ENCODE results near the gene YAF2. TPM values are rescaled to one million over a fixed set of nuclear protein-coding genes. Genes with fewer than 3 reads are reported as not detected.
"Not testable (repeated sequence)": the region's sequence is repeated elsewhere in the genome, so short reads cannot be mapped to it uniquely, and the experiment has no call there.

Gene YAF2
- total RNA-seq, 2 experiments from 2014 or later: 39.5 to 40.5 TPM

DNA sequence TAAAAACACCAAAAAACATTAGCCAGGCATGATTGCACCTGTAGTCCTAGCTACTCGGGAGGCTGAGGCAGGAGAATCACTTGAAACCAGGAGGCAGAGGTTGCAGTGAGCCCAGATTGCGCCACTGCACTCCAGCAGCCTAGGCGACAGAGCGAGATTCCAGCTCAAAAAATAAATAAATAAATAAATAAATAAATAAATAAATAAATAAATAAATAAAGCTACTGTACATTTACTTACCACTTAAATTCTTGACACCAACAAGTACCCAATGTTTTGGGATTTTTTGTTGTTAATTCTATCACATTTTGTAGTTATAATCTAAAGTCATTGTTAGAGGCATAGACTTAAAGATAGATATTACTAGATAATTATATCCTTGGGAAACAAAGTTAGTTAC is 22.3 kb downstream of the YAF2 start:
- H3K9me3 Mint-ChIP-seq, POLR2A ChIA-PET: not testable (repeated sequence)
- CTCF ChIA-PET: interaction anchor here (1.1 kb wide), 1 partner anchor 156 kb away, joined by 3 read pairs; no protein-coding TSS in a partner anchor

GRCh38 chr12:42213954-42214426 is 24.1 kb downstream of the YAF2 start:
- Mint-ChIP-seq H3K4me3 (no peak overlapping the region), H3K36me3 (peaks cover 5% of the 10 kb centered on the region)
- CTCF ChIA-PET: interaction anchor here (0.6 kb wide), 2 partner anchors 22 to 108 kb away, joined by 3 read pairs; no protein-coding TSS in a partner anchor

More for the DNA sequence above, 22.3 kb downstream of the YAF2 start:
- H3K27ac Mint-ChIP-seq, H3K36me3 Mint-ChIP-seq, H3K27me3 Mint-ChIP-seq, DNase-seq, H3K4me3 Mint-ChIP-seq: not testable (repeated sequence)
- intact Hi-C loops (cut with micrococcal nuclease): loop anchor here (5.0 kb wide), 1 partner anchor 68 kb away; no protein-coding TSS in a partner anchor
- peaks cover 24% of the 10 kb centered on the region for H3K4me1 Mint-ChIP-seq (ENCODE audit: low read depth)

DNA sequence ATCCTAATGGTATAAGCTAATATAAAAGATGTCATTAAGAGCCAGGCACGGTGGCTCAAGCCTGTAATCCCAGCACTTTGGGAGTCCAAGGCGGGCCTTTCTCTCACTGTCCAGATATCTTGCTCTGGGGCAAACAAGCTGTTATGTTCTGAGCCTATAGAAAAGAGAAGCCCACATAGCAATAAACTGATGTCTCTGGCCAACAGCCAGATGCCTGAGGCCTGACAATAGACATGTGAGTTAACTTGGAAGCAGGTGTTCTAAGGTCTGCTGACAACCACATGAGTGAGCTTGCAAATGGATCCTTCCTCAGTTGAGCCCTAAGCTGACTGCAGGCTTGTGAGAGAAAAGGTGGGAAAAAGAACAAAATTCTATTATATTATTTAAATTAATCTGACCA is 25.0 kb downstream of the YAF2 start:
- intact Hi-C loops (cut with micrococcal nuclease): no loop called here
- no peak overlapping the region for H3K4me3 Mint-ChIP-seq
- H3K4me1 Mint-ChIP-seq (ENCODE audit: low read depth): peaks cover 14% of the 10 kb centered on the region
- ChIA-PET POLR2A (no interaction called here), CTCF (no interaction called here)
- H3K36me3 Mint-ChIP-seq: peaks cover 5% of the 10 kb centered on the region
- H3K9me3 Mint-ChIP-seq: no peaks in the 10 kb centered on the region
- DNase-seq: no peak
- H3K27ac Mint-ChIP-seq: no peak overlapping the region
- H3K27me3 Mint-ChIP-seq: no peaks in the 10 kb centered on the region

More at GRCh38 chr12:42213954-42214426, 24.1 kb downstream of the YAF2 start:
- intact Hi-C loops (cut with micrococcal nuclease): no loop called here
- H3K27me3 Mint-ChIP-seq: no peaks in the 10 kb centered on the region
- POLR2A ChIA-PET: no interaction called here
- H3K4me1 Mint-ChIP-seq (ENCODE audit: low read depth): peaks cover 15% of the 10 kb centered on the region
- no peaks in the 10 kb centered on the region for H3K9me3 Mint-ChIP-seq
- DNase-seq: no peak
- no peak overlapping the region for H3K27ac Mint-ChIP-seq

GRCh38 chr12:42208574-42208973 is 29.5 kb downstream of the YAF2 start:
- no peaks in the 10 kb centered on the region for H3K9me3 Mint-ChIP-seq
- CTCF ChIA-PET: interaction anchor here (1.3 kb wide), 1 partner anchor 164 kb away, joined by 3 read pairs; no protein-coding TSS in a partner anchor
- no peak overlapping the region for H3K4me3 Mint-ChIP-seq
- POLR2A ChIA-PET: no interaction called here
- intact Hi-C loops (cut with micrococcal nuclease): no loop called here
- H3K27me3 Mint-ChIP-seq: no peaks in the 10 kb centered on the region
- H3K36me3 Mint-ChIP-seq: peaks cover 17% of the 10 kb centered on the region
- no peak for DNase-seq
- H3K27ac Mint-ChIP-seq: no peak overlapping the region
- H3K4me1 Mint-ChIP-seq (ENCODE audit: low read depth): peaks cover 2% of the 10 kb centered on the region

DNA sequence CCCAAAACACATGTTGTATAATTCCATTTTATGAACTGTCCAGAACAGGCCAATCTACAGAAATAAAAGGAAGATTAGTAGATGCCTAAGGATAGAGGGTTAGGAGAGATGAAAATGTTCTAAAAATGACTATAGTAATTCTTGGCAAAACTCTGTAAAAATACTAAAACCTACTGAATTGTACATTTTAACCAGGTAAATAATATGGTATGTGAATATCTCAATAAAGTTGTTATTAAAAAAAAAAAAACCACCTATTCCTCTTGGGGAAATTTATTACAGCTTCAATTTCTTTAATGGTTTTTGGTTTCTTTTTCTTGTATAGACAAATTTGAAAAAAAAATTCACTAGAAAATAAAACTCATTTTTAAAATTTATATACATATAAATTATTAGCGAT is 33.2 kb downstream of the YAF2 start:
- no peaks in the 10 kb centered on the region for H3K27me3 Mint-ChIP-seq
- ChIA-PET POLR2A (no interaction called here), CTCF (no interaction called here)
- peaks cover 2% of the 10 kb centered on the region for H3K4me1 Mint-ChIP-seq (ENCODE audit: low read depth)
- no peak overlapping the region for H3K27ac Mint-ChIP-seq
- H3K36me3 Mint-ChIP-seq: peaks cover 19% of the 10 kb centered on the region
- intact Hi-C loops (cut with micrococcal nuclease): no loop called here
- DNase-seq: no peak
- H3K9me3 Mint-ChIP-seq: no peaks in the 10 kb centered on the region
- no peak overlapping the region for H3K4me3 Mint-ChIP-seq

DNA sequence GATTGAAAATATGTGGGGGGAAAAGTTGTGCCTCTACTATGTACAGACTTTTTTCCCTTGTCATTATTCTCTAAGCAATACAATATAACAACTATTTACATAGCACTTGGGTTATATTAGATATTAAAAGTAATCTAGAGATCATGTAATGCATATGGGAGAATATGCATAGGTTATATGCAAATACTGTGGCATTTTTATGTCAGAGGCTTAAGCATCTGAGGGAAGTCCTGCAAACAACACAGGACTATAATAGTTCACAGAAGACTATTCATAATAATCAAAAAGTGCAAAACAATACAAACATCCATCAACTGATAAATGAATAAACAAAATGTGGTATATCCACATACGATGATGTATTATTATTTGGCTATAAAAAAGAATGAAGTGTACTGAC is 33.7 kb downstream of the YAF2 start:
- Mint-ChIP-seq H3K4me1 (ENCODE audit: low read depth) (peaks cover 2% of the 10 kb centered on the region), H3K4me3 (no peak overlapping the region), H3K9me3 (no peaks in the 10 kb centered on the region), H3K27me3 (no peaks in the 10 kb centered on the region), H3K27ac (no peak overlapping the region), H3K36me3 (peaks cover 19% of the 10 kb centered on the region)
- intact Hi-C loops (cut with micrococcal nuclease): no loop called here
- DNase-seq: no peak
- ChIA-PET POLR2A (no interaction called here), CTCF (no interaction called here)

GRCh38 chr12:42201063-42201462 is 37.0 kb downstream of the YAF2 start:
- CTCF ChIA-PET: interaction anchor here (2.2 kb wide), 1 partner anchor 171 kb away, joined by 7 read pairs; no protein-coding TSS in a partner anchor

DNA sequence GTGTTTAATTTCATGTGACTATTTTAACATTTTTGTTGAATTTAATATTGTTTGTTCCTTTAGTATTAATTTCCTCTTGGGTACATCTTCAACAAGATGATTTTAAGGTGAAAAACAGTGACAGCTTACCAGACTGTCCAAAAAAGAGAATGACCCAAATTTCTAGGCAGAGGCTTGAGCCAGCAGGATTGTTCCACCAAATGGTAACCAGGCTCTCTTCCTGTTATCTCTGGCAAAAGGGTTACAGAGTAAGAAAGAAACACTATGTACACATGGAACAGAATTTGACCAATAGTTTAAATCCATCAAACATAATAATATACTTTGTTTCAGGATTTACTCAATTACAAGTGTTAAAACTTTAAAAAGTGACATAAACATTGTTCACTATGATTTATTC is 39.0 kb downstream of the YAF2 start:
- H3K4me1 Mint-ChIP-seq (ENCODE audit: low read depth): no peaks in the 10 kb centered on the region
- intact Hi-C loops (cut with micrococcal nuclease): no loop called here
- CTCF ChIA-PET: interaction anchor here (2.2 kb wide), 1 partner anchor 173 kb away, joined by 7 read pairs; no protein-coding TSS in a partner anchor
- H3K27ac Mint-ChIP-seq: no peak overlapping the region
- DNase-seq: no peak
- peaks cover 16% of the 10 kb centered on the region for H3K36me3 Mint-ChIP-seq
- no peaks in the 10 kb centered on the region for H3K27me3 Mint-ChIP-seq
- H3K9me3 Mint-ChIP-seq: no peaks in the 10 kb centered on the region
- no peak overlapping the region for H3K4me3 Mint-ChIP-seq
- POLR2A ChIA-PET: no interaction called here

More at GRCh38 chr12:42201063-42201462, 37.0 kb downstream of the YAF2 start:
- Mint-ChIP-seq H3K27me3 (no peaks in the 10 kb centered on the region), H3K4me3 (no peak overlapping the region), H3K9me3 (no peaks in the 10 kb centered on the region), H3K27ac (no peak overlapping the region), H3K36me3 (peaks cover 15% of the 10 kb centered on the region), H3K4me1 (ENCODE audit: low read depth) (no peaks in the 10 kb centered on the region)
- DNase-seq: no peak
- POLR2A ChIA-PET: interaction anchor here (0.6 kb wide), 1 partner anchor 11 kb away, joined by 3 read pairs; no protein-coding TSS in a partner anchor
- intact Hi-C loops (cut with micrococcal nuclease): no loop called here

DNA sequence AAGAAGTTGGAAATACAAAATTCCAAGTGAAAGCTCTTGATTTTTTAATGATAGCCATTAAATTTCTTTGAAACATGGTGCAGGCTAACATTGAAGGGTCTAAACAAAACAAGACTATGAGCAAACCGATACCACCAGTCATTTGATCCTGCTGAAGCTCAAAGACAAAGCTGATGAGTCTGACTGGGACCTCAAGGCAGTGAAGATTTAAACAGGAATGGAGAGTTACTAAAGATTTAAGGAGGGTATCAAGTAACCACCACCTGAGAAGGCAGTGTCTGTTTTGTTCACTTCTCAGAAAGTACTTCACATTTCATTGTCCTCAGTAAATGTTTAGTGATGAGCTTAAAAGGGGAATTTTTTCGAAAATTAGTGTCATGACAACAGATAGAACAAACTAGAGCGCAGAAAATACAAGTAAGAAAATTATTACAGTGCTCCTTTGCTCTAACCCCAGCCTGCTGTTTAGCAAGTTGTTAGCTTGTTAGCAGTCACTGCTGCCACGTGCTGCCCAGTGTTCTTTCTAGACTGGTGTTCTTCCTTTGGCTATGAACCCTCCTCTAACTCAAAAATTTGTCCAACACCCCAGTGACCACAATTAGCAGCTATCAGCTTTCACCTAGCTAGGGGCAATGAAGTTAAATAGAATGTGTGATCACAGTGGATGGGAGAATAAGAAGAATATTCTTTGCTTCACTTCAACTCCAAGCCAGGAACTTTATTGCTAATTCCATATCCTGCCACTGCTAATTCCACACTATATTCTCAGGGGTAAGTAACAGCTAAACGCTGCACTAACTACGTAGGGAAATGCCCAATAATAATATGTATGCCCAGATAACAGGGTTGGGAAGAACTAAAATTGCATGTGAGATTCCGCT is 41.1 kb downstream of the YAF2 start:
- ChIA-PET POLR2A (no interaction called here), CTCF (interaction anchor here (0.7 kb wide), 1 partner anchor 135 kb away, joined by 3 read pairs; no protein-coding TSS in a partner anchor)
- intact Hi-C loops (cut with micrococcal nuclease): no loop called here
- Mint-ChIP-seq H3K4me1 (ENCODE audit: low read depth) (no peaks in the 10 kb centered on the region), H3K27me3 (no peaks in the 10 kb centered on the region), H3K36me3 (peaks cover 14% of the 10 kb centered on the region), H3K9me3 (no peaks in the 10 kb centered on the region), H3K4me3 (no peak overlapping the region), H3K27ac (no peak overlapping the region)
- no peak for DNase-seq

- Mint-ChIP-seq H3K27ac (no peak overlapping the region), H3K4me1 (ENCODE audit: low read depth) (peaks cover 3% of the 10 kb centered on the region), H3K4me3 (no peak overlapping the region), H3K27me3 (no peaks in the 10 kb centered on the region), H3K9me3 (no peaks in the 10 kb centered on the region), H3K36me3 (peaks cover 11% of the 10 kb centered on the region)
- intact Hi-C loops (cut with micrococcal nuclease): no loop called here
- ChIA-PET POLR2A (no interaction called here), CTCF (interaction anchor here (1.0 kb wide), 1 partner anchor 179 kb away, joined by 4 read pairs; no protein-coding TSS in a partner anchor)
- DNase-seq: no peak
Measured at GRCh38 chr12:42192686-42193085, 45.4 kb downstream of the YAF2 start.

GRCh38 chr12:42192258-42192657 is 45.8 kb downstream of the YAF2 start:
- Mint-ChIP-seq H3K4me3 (no peak overlapping the region), H3K9me3 (no peaks in the 10 kb centered on the region), H3K27me3 (no peaks in the 10 kb centered on the region), H3K27ac (no peak overlapping the region), H3K36me3 (peaks cover 11% of the 10 kb centered on the region), H3K4me1 (ENCODE audit: low read depth) (peaks cover 4% of the 10 kb centered on the region)
- no peak for DNase-seq
- intact Hi-C loops (cut with micrococcal nuclease): no loop called here
- ChIA-PET POLR2A (no interaction called here), CTCF (interaction anchor here (1.0 kb wide), 1 partner anchor 180 kb away, joined by 4 read pairs; no protein-coding TSS in a partner anchor)

- DNase-seq: no peak
- no peak overlapping the region for H3K27ac Mint-ChIP-seq
- H3K9me3 Mint-ChIP-seq: no peaks in the 10 kb centered on the region
- peaks cover 7% of the 10 kb centered on the region for H3K36me3 Mint-ChIP-seq
- H3K4me3 Mint-ChIP-seq: no peak overlapping the region
- H3K27me3 Mint-ChIP-seq: no peaks in the 10 kb centered on the region
- intact Hi-C loops (cut with micrococcal nuclease): no loop called here
- peaks cover 4% of the 10 kb centered on the region for H3K4me1 Mint-ChIP-seq (ENCODE audit: low read depth)
- CTCF ChIA-PET: interaction anchor here (1.0 kb wide), 1 partner anchor 10 kb away, joined by 3 read pairs; no protein-coding TSS in a partner anchor
- POLR2A ChIA-PET: no interaction called here
Measured at GRCh38 chr12:42190376-42190775, 47.7 kb downstream of the YAF2 start.

Measured in activated CD4-positive, alpha-beta memory T cell treated with anti-CD3 and anti-CD28 coated beads for 36 hours (primary cell).